ENCODE measurements around the gene CFHR5. TPM values are rescaled to one million over a fixed set of nuclear protein-coding genes. Genes with fewer than 3 reads are reported as not detected.

Gene CFHR5
- total RNA-seq, 1 experiment from 2014 or later, result not detected

DNA sequence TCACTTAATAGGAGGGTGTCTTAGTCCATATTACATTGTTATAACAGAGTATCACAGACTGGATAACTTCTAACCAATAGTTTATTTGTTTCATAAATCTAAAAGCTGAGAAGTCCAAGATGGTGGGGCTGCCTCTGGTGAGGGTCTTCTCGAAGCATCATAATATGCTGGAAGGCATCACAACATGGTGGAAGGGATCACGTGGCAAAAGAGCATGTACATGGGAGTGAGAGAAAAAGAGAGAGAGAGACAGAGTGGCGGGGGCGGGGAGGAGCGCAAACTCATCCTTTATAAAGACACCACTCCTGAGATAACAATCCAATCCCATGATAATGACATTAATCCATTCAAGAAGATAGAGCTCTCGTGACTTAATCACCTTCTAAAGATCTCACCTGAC lies 31.5 kb downstream of the CFHR5 start:
- no peaks in the 10 kb centered on the region for H3K27me3 Mint-ChIP-seq (ENCODE audit: low read depth)
- no peak for ATAC-seq

DNA sequence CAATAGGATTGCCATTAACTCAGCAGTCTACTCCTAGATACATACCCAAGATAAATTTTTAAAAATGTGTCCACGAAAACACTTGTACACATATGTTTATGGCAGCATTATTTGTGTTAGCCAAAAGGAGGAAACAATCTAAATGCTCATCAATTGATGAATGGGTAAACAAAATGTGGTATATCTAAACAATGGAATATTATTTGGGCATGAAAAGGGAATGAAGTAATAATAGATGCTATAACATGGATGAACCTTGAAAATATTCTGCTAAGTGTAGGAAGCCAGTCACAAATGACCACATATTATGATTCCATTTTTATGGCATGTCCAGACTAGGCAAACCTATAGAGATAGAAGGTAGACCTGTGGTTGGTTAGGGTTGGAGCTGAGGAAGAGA lies 34.3 kb downstream of the CFHR5 start:
- H3K9me3 Mint-ChIP-seq, result peaks cover 19% of the 10 kb centered on the region
- TF ChIP-seq ZNF416 (CRISPR knock-in tag; IDR thresholded peaks at IDR 0.05), result no peak
- TF ChIP-seq GTF2I (CRISPR knock-in tag; conservative IDR thresholded peaks at IDR 0.05), result peak; percentile 62; the same call in 1 of the 2 replicates
- H3K4me1 Mint-ChIP-seq, result no peaks in the 10 kb centered on the region
- CTCF ChIA-PET, result no interaction called here
- DNase-seq (ENCODE audit: low spot score) (no peak), ATAC-seq (no peak)
- H3K27me3 Mint-ChIP-seq (ENCODE audit: low read depth), result no peaks in the 10 kb centered on the region
- H3K27ac Mint-ChIP-seq, result no peak overlapping the region
- peaks cover 12% of the 10 kb centered on the region for H3K36me3 Mint-ChIP-seq
- POLR2A ChIA-PET, result no interaction called here
- no peak overlapping the region for H3K4me3 Mint-ChIP-seq

More for the DNA sequence above, 31.5 kb downstream of the CFHR5 start:
- CTCF ChIA-PET, result no interaction called here
- POLR2A ChIA-PET, result no interaction called here
- Mint-ChIP-seq H3K9me3 (peaks cover 19% of the 10 kb centered on the region), H3K4me1 (no peaks in the 10 kb centered on the region), H3K4me3 (no peak overlapping the region), H3K36me3 (peaks cover 12% of the 10 kb centered on the region), H3K27ac (no peak overlapping the region)
- TF ChIP-seq, protein P1, sequence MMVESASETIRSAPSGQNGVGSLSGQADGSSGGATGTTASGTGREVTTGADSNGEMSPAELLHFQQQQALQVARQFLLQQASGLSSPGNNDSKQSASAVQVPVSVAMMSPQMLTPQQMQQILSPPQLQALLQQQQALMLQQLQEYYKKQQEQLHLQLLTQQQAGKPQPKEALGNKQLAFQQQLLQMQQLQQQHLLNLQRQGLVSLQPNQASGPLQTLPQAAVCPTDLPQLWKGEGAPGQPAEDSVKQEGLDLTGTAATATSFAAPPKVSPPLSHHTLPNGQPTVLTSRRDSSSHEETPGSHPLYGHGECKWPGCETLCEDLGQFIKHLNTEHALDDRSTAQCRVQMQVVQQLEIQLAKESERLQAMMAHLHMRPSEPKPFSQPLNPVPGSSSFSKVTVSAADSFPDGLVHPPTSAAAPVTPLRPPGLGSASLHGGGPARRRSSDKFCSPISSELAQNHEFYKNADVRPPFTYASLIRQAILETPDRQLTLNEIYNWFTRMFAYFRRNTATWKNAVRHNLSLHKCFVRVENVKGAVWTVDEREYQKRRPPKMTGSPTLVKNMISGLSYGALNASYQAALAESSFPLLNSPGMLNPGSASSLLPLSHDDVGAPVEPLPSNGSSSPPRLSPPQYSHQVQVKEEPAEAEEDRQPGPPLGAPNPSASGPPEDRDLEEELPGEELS (CRISPR knock-in tag; IDR thresholded peaks at IDR 0.05), result no peak
- TF ChIP-seq, protein P2, sequence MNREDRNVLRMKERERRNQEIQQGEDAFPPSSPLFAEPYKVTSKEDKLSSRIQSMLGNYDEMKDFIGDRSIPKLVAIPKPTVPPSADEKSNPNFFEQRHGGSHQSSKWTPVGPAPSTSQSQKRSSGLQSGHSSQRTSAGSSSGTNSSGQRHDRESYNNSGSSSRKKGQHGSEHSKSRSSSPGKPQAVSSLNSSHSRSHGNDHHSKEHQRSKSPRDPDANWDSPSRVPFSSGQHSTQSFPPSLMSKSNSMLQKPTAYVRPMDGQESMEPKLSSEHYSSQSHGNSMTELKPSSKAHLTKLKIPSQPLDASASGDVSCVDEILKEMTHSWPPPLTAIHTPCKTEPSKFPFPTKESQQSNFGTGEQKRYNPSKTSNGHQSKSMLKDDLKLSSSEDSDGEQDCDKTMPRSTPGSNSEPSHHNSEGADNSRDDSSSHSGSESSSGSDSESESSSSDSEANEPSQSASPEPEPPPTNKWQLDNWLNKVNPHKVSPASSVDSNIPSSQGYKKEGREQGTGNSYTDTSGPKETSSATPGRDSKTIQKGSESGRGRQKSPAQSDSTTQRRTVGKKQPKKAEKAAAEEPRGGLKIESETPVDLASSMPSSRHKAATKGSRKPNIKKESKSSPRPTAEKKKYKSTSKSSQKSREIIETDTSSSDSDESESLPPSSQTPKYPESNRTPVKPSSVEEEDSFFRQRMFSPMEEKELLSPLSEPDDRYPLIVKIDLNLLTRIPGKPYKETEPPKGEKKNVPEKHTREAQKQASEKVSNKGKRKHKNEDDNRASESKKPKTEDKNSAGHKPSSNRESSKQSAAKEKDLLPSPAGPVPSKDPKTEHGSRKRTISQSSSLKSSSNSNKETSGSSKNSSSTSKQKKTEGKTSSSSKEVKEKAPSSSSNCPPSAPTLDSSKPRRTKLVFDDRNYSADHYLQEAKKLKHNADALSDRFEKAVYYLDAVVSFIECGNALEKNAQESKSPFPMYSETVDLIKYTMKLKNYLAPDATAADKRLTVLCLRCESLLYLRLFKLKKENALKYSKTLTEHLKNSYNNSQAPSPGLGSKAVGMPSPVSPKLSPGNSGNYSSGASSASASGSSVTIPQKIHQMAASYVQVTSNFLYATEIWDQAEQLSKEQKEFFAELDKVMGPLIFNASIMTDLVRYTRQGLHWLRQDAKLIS (CRISPR knock-in tag; IDR thresholded peaks at IDR 0.05; ENCODE audit: borderline replicate concordance), result no peak
- TF ChIP-seq, protein P3, sequence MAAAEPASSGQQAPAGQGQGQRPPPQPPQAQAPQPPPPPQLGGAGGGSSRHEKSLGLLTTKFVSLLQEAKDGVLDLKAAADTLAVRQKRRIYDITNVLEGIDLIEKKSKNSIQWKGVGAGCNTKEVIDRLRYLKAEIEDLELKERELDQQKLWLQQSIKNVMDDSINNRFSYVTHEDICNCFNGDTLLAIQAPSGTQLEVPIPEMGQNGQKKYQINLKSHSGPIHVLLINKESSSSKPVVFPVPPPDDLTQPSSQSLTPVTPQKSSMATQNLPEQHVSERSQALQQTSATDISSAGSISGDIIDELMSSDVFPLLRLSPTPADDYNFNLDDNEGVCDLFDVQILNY (CRISPR knock-in tag; IDR thresholded peaks at IDR 0.05), result no peak
- TF ChIP-seq NFATC4 (CRISPR knock-in tag; IDR thresholded peaks at IDR 0.05) (no peak), GRHL2 (CRISPR knock-in tag; IDR thresholded peaks at IDR 0.05; ENCODE audit: insufficient replicate concordance, severe bottlenecking) (no peak), FOXP1 (CRISPR knock-in tag; IDR thresholded peaks at IDR 0.05; ENCODE audit: borderline replicate concordance) (no peak)
- DNase-seq (ENCODE audit: low spot score), result no peak

DNA sequence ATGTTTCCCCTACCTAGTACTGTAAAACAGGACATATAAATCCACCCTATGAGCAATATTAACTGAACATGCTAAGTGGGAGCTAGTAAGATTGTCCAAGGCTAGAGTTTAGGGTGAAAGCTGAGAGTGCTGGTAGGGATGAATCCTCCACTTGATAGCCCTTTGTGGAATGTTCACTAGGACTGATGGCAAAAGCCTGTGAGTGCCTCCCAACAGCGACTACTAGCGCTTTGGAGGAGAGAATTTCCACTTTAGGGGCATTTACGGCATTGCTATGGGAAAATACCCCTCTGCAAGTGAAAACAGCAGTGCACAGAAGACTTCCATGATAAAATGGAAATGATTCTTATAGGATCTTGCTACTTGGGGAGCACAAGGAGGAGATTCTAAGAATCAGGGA lies 35.9 kb downstream of the CFHR5 start:
- ChIA-PET POLR2A (no interaction called here), CTCF (no interaction called here)
- Mint-ChIP-seq H3K36me3 (peaks cover 12% of the 10 kb centered on the region), H3K4me1 (no peaks in the 10 kb centered on the region), H3K27me3 (ENCODE audit: low read depth) (no peaks in the 10 kb centered on the region), H3K4me3 (no peak overlapping the region), H3K27ac (no peak overlapping the region), H3K9me3 (peaks cover 15% of the 10 kb centered on the region)
- no peak for ATAC-seq
- no peak for TF ChIP-seq NR3C1 (CRISPR knock-in tag; conservative IDR thresholded peaks at IDR 0.05; ENCODE audit: low read depth)
- no peak for TF ChIP-seq TEAD4 (CRISPR knock-in tag; IDR thresholded peaks at IDR 0.05)
- TF ChIP-seq, protein P4, sequence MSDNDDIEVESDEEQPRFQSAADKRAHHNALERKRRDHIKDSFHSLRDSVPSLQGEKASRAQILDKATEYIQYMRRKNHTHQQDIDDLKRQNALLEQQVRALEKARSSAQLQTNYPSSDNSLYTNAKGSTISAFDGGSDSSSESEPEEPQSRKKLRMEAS (CRISPR knock-in tag; IDR thresholded peaks at IDR 0.05), result no peak
- TF ChIP-seq NFATC4 (CRISPR knock-in tag; IDR thresholded peaks at IDR 0.05), result no peak
- TF ChIP-seq, protein P5, sequence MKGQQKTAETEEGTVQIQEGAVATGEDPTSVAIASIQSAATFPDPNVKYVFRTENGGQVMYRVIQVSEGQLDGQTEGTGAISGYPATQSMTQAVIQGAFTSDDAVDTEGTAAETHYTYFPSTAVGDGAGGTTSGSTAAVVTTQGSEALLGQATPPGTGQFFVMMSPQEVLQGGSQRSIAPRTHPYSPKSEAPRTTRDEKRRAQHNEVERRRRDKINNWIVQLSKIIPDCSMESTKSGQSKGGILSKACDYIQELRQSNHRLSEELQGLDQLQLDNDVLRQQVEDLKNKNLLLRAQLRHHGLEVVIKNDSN (CRISPR knock-in tag; IDR thresholded peaks at IDR 0.05), result no peak
- no peak for TF ChIP-seq JAZF1 (CRISPR knock-in tag; IDR thresholded peaks at IDR 0.05)
- TF ChIP-seq, protein P6, sequence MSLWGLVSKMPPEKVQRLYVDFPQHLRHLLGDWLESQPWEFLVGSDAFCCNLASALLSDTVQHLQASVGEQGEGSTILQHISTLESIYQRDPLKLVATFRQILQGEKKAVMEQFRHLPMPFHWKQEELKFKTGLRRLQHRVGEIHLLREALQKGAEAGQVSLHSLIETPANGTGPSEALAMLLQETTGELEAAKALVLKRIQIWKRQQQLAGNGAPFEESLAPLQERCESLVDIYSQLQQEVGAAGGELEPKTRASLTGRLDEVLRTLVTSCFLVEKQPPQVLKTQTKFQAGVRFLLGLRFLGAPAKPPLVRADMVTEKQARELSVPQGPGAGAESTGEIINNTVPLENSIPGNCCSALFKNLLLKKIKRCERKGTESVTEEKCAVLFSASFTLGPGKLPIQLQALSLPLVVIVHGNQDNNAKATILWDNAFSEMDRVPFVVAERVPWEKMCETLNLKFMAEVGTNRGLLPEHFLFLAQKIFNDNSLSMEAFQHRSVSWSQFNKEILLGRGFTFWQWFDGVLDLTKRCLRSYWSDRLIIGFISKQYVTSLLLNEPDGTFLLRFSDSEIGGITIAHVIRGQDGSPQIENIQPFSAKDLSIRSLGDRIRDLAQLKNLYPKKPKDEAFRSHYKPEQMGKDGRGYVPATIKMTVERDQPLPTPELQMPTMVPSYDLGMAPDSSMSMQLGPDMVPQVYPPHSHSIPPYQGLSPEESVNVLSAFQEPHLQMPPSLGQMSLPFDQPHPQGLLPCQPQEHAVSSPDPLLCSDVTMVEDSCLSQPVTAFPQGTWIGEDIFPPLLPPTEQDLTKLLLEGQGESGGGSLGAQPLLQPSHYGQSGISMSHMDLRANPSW (CRISPR knock-in tag; conservative IDR thresholded peaks at IDR 0.05; ENCODE audit: low read depth), result no peak
- no peak for TF ChIP-seq FOXK1 (CRISPR knock-in tag; IDR thresholded peaks at IDR 0.05)
- no peak for TF ChIP-seq NFE2L1 (CRISPR knock-in tag; IDR thresholded peaks at IDR 0.05)
- TF ChIP-seq, protein P7, sequence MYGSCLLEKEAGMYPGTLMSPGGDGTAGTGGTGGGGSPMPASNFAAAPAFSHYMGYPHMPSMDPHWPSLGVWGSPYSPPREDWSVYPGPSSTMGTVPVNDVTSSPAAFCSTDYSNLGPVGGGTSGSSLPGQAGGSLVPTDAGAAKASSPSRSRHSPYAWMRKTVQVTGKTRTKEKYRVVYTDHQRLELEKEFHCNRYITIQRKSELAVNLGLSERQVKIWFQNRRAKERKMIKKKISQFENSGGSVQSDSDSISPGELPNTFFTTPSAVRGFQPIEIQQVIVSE (CRISPR knock-in tag; IDR thresholded peaks at IDR 0.05; ENCODE audit: borderline replicate concordance), result no peak
- TF ChIP-seq SOX15 (CRISPR knock-in tag; IDR thresholded peaks at IDR 0.05), result no peak
- DNase-seq (ENCODE audit: low spot score), result no peak

All from WTC11 (cell line).